Natural killer cell (primary cell): ENCODE results near the gene STRN3. TPM values are rescaled to one million over a fixed set of nuclear protein-coding genes. Genes with fewer than 3 reads are reported as not detected.
A peak's percentile ranks its signal among the peaks of the same experiment; 100 is the strongest.

ENCODE experiments used
- ATAC-seq, 3 donors: fragments of 150-1000 bp in 2 of 3; fragments of 200-7000 bp in 1 of 3; cut with Tn5 transposase; 1 replicate in 1 of 3; 2 replicates in 2 of 3; pipeline ENCODE4 v1.10.0; 2021; ENCODE audit warnings: mild to moderate bottlenecking in 2 of 3, moderate library complexity in 2 of 3
- DNase-seq, 2 donors: peaks; one replicate each; pipeline versions ENCODE4 v3.0.0 to v3.0.0-alpha.2; 2013 to 2021; ENCODE audit warnings: mixed read lengths in 1 of 2
- H3K27ac ChIP-seq: one replicate; pipeline ENCODE4 v1.5.1; 2013; ENCODE audit warnings: mild to moderate bottlenecking, low read length
- H3K27me3 ChIP-seq: one replicate; pipeline ENCODE4 v1.6.1; 2013; ENCODE audit warnings: low read length; ENCODE audit not compliant: control insufficient read depth, insufficient read depth
- H3K36me3 ChIP-seq: one replicate; pipeline ENCODE4 v1.6.1; 2013; ENCODE audit warnings: low read length; ENCODE audit not compliant: control insufficient read depth, insufficient read depth
- H3K4me1 ChIP-seq: one replicate; pipeline ENCODE4 v1.6.1; 2013; ENCODE audit warnings: low read length; ENCODE audit not compliant: control insufficient read depth, insufficient read depth
- H3K4me3 ChIP-seq: one replicate; pipeline ENCODE4 v1.5.1; 2013; ENCODE audit warnings: low read length
- H3K9me3 ChIP-seq: one replicate; pipeline ENCODE4 v1.6.1; 2013; ENCODE audit warnings: low read length; ENCODE audit not compliant: control insufficient read depth, insufficient read depth
- H3K27ac Mint-ChIP-seq, 2 donors: one replicate each; pipeline ENCODE4 v1.8.0; 2022; ENCODE audit warnings: mild to moderate bottlenecking in 2 of 2, mixed read lengths in 2 of 2, moderate library complexity in 1 of 2
- H3K27me3 Mint-ChIP-seq, 2 donors: one replicate each; pipeline ENCODE4 v1.8.0; 2022; ENCODE audit warnings: low read depth in 2 of 2, mixed read lengths in 2 of 2
- H3K36me3 Mint-ChIP-seq: one replicate; pipeline ENCODE4 v1.8.0; 2022; ENCODE audit warnings: mixed read lengths
- H3K4me1 Mint-ChIP-seq, 2 donors: one replicate each; pipeline ENCODE4 v1.8.0; 2022; ENCODE audit warnings: mixed read lengths in 2 of 2
- H3K4me3 Mint-ChIP-seq: one replicate; pipeline ENCODE4 v1.8.0; 2022; ENCODE audit warnings: mild to moderate bottlenecking, moderate library complexity, mixed read lengths
- H3K9me3 Mint-ChIP-seq, 2 donors: one replicate each; pipeline ENCODE4 v1.8.0; 2022; ENCODE audit warnings: mixed read lengths in 2 of 2
- WGBS: methylation state at CpG from one replicate; pipeline ENCODE4 v1.1.7; 2013; ENCODE audit warnings: missing lambda C conversion rate; ENCODE audit not compliant: insufficient coverage; 5-methylcytosine and 5-hydroxymethylcytosine counted together
- intact Hi-C: fragments of 100-400 bp; cut with micrococcal nuclease; formaldehyde crosslinking; loops from one replicate; pipeline ENCODE4 v1.14.2; 2022
- total RNA-seq, 4 donors: library from RNA; stranded (reverse); fragments of 120-200 nt in 1 of 4; gene quantifications; one replicate each; pipeline versions ENCODE4 v1.2.3 to v1.2.4, GENCODE V29; 2013 to 2022
- TF ChIP-seq, protein P1 (sequence below): fragments of 200-600 bp; IDR thresholded peaks from one replicate; pipeline ENCODE4 v1.8.0; 2022; ENCODE audit warnings: antibody characterized with exemption

STRN3 gene
- total RNA-seq, 3 donors from 2014 or later (not counting 1 experiment from before 2014, with no cell fraction given), result 19.5 to 34.2 (median 31.1) TPM

DNA sequence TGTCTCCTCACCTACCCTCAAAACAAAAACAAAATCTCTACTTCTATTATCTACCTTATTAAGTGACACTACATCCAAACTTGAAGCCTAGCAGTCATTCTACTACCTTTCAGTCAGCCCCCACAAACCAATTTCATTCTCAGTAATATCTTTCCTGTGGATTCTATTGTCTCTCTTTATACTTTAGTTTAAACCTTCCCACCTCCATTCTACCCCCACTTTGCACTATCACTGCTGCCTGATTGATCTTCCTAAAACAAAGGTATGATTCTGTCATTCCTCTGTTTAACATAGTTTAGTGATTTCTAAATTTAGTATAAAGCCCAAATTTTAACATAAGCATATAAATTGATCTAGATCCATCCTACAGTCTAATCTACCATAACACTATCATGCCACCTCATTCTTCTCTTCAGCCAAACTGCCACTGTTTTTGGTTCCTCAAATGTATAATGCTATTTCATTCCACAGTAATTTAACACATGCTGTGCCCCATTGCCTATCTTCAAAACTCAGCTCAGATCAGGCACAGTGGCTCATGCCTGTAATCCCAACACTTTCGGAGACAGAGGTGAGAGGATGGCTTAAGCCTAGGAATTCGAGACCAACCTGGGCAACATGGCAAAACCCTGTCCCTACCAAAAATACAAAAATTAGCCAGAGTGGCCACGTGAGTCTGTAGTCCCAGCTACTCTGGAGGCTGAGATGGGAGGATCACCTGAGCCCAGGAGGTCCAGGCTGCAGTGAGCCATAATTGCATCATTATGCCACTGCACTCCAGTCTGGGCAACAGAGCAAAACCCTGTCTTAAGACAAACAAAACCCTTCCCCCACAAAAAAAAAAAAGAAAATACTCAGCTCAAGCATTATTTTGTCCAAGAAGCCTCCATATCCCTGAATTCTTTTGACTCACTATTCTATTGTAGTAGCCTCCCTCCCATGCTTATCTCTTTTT is 3.1 kb upstream of the STRN3 start:
- intact Hi-C loops, result loop anchor here (5.0 to 10.0 kb wide), 2 partner anchors 178 to 536 kb away; partner anchors contain the start of genes HECTD1 and NUBPL
- H3K4me1 ChIP-seq, result peaks cover 6% of the 10 kb centered on the region
- H3K9me3 ChIP-seq, result no peaks in the 10 kb centered on the region
- DNase-seq (no peak), ATAC-seq (no peak)
- Mint-ChIP-seq H3K27me3 (no peaks in the 10 kb centered on the region), H3K27ac (peak overlapping the region in 1 of 2 donors; percentile 10), H3K9me3 (no peaks in the 10 kb centered on the region), H3K36me3 (no peaks in the 10 kb centered on the region), H3K4me3 (peak overlapping the region; percentile 10), H3K4me1 (peaks cover 19% of the 10 kb centered on the region in 2 donors)
- 94% methylated on average over 3 of the region's 3 CpGs for WGBS
- H3K4me3 ChIP-seq, result no peak overlapping the region
- H3K27ac ChIP-seq, result no peak overlapping the region
- TF ChIP-seq, protein P1, sequence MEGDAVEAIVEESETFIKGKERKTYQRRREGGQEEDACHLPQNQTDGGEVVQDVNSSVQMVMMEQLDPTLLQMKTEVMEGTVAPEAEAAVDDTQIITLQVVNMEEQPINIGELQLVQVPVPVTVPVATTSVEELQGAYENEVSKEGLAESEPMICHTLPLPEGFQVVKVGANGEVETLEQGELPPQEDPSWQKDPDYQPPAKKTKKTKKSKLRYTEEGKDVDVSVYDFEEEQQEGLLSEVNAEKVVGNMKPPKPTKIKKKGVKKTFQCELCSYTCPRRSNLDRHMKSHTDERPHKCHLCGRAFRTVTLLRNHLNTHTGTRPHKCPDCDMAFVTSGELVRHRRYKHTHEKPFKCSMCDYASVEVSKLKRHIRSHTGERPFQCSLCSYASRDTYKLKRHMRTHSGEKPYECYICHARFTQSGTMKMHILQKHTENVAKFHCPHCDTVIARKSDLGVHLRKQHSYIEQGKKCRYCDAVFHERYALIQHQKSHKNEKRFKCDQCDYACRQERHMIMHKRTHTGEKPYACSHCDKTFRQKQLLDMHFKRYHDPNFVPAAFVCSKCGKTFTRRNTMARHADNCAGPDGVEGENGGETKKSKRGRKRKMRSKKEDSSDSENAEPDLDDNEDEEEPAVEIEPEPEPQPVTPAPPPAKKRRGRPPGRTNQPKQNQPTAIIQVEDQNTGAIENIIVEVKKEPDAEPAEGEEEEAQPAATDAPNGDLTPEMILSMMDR, result no peak
- H3K36me3 ChIP-seq, result no peaks in the 10 kb centered on the region
- no peaks in the 10 kb centered on the region for H3K27me3 ChIP-seq

DNA sequence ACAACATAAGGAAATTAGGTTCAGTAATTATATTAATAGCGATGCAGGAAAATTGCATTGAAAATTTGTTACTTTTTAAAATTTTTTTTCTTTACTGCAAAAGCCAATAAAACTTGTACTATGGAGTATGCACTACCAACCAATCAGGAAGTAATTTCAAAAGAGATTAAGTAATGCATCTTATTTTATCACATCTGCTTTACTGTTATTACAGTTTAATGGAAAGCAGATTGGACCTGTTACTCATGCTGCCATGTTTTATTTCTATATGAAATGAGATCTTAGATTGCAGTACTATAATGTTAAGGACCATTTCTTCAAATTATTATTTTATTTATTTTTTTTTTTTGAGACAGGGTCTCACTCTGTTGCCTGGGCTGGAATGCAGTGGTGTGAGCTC is 1.7 kb upstream of the STRN3 start:
- H3K9me3 ChIP-seq, result no peaks in the 10 kb centered on the region
- no peaks in the 10 kb centered on the region for H3K9me3 Mint-ChIP-seq
- no peak for DNase-seq
- no peaks in the 10 kb centered on the region for H3K36me3 Mint-ChIP-seq
- no peak overlapping the region for H3K4me3 ChIP-seq
- H3K36me3 ChIP-seq, result no peaks in the 10 kb centered on the region
- H3K4me3 Mint-ChIP-seq, result no peak overlapping the region
- H3K27me3 Mint-ChIP-seq, result no peaks in the 10 kb centered on the region
- H3K27ac Mint-ChIP-seq, result peak overlapping the region in 1 of 2 donors; percentile 95
- WGBS, result no CpG with 5 or more reads among the region's 1 CpG
- H3K27ac ChIP-seq, result no peak overlapping the region
- ATAC-seq, result no peak
- TF ChIP-seq, protein P1, result no peak
- H3K4me1 Mint-ChIP-seq, result peaks cover 29 to 30% of the 10 kb centered on the region in 2 donors
- peaks cover 6% of the 10 kb centered on the region for H3K4me1 ChIP-seq
- no peaks in the 10 kb centered on the region for H3K27me3 ChIP-seq
- intact Hi-C loops, result loop anchor here (5.0 to 10.0 kb wide), 2 partner anchors 179 to 537 kb away; partner anchors contain the start of genes HECTD1 and NUBPL

DNA sequence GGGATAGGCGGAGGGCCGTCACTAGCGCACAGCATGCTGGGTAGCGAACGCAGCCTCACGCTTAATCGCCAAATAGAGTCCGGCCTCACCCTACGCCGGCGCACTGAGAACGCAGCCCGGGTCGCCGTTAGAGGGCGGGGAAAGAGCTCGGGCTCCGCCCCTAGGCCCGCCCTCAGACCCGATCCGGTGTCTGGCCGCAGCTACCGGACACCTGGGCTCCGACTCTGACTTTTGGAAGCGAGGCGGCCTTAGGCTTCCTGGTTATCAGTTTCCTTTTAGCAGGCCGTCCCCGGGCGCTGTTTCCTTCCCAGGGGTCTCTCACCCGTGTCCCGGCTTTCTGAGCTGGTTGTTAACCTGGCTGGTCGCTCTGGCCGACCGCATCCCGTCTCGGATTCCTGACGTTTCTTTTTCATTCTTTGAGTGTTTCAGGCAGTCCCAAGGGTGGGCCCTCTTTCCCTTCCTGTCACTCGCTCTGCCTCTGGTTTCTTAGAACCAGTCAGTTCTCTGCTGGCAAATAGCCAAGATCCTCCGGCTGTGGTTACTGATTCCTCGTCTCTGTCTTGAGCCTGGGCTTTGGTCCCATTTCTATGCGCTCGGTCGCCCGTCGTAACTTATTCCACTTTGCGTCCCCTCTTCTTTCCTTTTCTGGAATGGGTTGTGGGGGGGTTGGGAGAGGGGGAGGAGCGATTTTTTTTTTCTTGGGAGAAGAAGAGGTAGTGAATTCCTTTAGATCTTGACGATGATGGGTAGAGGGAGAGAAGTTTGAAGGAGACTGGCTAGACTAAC is 464 bp upstream of the STRN3 start:
- Histone ChIP-seq H3K4me3 (peak overlapping the region; percentile 60), H3K9me3 (no peaks in the 10 kb centered on the region), H3K27me3 (no peaks in the 10 kb centered on the region), H3K4me1 (peaks cover 6% of the 10 kb centered on the region), H3K36me3 (no peaks in the 10 kb centered on the region), H3K27ac (peak overlapping the region; percentile 92)
- WGBS, result under 1% methylated on average over 47 of the region's 48 CpGs
- TF ChIP-seq, protein P1, result no peak
- Mint-ChIP-seq H3K4me3 (peak overlapping the region; percentile 95), H3K27me3 (no peaks in the 10 kb centered on the region), H3K4me1 (peaks cover 30 to 35% of the 10 kb centered on the region in 2 donors), H3K36me3 (no peaks in the 10 kb centered on the region), H3K27ac (peak overlapping the region; percentile 95 to 96), H3K9me3 (no peaks in the 10 kb centered on the region)
- intact Hi-C loops, result loop anchor here (1.0 to 10.0 kb wide), 3 partner anchors 101 to 538 kb away; partner anchors contain the start of genes HECTD1 and NUBPL
- DNase-seq (peak; percentile 89 to 95), ATAC-seq (peak; percentile 92 to 99 (median 95))
